ENCODE results near the gene IQSEC1.
A peak's percentile ranks its signal among the peaks of the same experiment; 100 is the strongest.
"Not testable (repeated sequence)": the region's sequence is repeated elsewhere in the genome, so short reads cannot be mapped to it uniquely, and the experiment has no call there.

Gene IQSEC1

DNA sequence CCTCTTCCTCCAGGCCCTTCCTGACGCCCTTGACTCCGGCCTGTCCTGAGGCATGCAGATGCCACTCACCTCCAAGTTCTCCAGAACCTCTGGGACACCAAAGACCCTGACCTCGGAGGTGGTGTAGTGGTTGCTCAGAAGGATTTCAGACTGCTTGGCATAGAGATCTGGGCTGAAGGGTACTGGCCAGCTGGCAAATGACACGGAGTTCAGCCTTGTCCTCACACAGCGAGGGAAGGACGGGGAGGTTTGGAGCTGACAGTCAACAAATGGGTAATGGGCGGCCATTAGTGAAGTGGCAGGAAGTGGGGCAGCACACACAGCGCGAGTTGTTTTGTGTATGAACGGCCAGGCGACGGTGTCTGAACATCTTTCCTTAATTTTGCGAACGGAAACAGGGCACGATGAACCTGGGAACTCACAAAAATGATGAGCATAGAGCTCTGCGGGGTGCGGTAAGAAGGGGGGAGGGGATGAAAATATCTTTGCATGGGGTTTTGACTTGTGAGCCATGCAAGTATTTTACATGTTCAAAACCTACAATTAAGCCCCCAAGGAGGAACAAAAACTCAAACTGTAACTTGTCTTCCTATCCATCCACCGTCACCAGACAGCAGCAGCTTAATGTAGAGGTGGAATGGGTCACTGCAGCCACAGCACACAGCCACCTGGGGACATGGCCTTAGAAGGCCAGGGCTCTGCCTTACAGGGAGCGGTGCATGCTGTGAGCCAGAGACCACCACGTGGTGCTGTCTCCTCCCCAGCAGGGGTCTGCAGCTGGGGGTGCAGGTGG is 188.2 kb downstream of the IQSEC1 start:
- no peak for DNase-seq (ENCODE audit: low spot score)
- in situ Hi-C loops (cut with MboI; ENCODE audit: low pct_unique_long_range_greater_than_20kb, low sequenced_read_pairs, unreplicated experiment) = no loop called here
- TF ChIP-seq, protein P1, sequence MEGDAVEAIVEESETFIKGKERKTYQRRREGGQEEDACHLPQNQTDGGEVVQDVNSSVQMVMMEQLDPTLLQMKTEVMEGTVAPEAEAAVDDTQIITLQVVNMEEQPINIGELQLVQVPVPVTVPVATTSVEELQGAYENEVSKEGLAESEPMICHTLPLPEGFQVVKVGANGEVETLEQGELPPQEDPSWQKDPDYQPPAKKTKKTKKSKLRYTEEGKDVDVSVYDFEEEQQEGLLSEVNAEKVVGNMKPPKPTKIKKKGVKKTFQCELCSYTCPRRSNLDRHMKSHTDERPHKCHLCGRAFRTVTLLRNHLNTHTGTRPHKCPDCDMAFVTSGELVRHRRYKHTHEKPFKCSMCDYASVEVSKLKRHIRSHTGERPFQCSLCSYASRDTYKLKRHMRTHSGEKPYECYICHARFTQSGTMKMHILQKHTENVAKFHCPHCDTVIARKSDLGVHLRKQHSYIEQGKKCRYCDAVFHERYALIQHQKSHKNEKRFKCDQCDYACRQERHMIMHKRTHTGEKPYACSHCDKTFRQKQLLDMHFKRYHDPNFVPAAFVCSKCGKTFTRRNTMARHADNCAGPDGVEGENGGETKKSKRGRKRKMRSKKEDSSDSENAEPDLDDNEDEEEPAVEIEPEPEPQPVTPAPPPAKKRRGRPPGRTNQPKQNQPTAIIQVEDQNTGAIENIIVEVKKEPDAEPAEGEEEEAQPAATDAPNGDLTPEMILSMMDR (IDR thresholded peaks at IDR 0.05; ENCODE audit: extremely low read depth, insufficient read depth, missing control alignments) = no peak

DNA sequence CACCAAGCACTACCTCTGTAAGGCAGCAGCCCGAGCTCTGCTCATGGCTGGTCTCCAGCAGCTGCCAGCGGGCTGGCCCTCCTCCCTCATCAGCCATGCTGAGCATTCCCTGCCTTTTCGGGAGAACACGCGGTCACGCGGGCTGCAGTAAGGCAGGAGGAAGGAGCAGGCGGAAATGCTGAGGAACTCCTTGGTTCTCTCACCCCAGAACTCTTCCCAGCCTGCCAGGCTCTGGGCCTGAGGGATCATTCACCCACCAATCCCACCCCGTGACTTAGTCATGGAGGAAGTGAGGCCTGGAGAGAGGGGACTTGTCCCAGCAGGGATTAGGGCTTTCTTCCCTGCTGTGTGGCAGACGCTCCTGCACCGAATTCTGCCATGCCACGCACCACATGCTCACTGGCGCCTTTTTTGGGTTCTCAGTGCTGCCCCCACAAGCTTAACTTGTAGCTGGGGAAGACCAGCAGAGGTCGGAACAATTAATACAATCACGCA is 189.0 kb downstream of the IQSEC1 start:
- TF ChIP-seq, protein P1 (IDR thresholded peaks at IDR 0.05; ENCODE audit: extremely low read depth, insufficient read depth, missing control alignments) = no peak
- DNase-seq (ENCODE audit: low spot score) = no peak
- in situ Hi-C loops (cut with MboI; ENCODE audit: low pct_unique_long_range_greater_than_20kb, low sequenced_read_pairs, unreplicated experiment) = no loop called here

DNA sequence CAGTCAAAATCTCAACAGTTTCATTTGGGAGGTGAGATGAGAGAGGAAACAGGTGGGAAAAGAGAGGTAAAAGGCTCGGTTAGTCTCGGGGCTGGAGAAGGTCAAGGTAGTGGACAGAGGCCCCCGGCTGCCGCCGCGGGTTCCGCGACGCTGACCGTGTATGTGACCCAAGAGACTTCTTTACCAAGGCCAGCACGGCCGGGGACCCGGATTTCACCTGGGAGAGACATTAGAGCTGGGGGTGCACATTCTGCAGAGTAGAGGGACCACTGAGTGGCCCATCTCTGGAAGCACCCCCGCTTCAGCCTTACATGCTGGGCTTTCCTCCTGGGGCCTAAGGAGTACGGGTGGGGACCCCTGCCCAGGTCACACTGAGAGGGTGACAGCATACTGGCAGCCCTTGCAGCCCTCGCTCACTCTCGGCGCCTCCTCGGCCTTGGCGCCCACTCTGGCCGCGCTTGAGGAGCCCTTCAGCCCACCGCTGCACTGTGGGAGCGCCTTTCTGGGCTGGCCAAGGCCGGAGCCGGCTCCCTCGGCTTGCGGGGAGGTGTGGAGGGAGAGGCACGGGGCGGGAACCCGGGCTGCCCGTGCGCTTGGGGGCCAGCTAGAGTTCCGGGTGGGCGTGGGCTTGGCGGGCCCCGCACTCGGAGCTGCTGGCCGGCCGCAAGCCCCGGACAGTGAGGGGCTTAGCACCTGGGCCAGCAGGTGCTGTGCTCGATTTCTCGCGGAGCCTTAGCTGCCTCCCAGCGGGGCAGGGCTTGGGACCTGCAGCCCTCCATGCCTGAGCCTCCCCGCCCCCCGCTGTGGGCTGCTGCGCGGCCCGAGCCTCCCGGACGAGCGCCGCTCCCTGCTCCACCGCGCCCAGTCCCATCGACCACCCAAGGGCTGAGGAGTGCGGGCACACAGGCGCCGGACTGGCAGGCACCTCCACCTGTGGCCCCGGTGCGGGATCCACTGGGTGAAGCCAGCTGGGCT is 190.6 kb downstream of the IQSEC1 start:
- in situ Hi-C loops (cut with MboI; ENCODE audit: low pct_unique_long_range_greater_than_20kb, low sequenced_read_pairs, unreplicated experiment) = no loop called here
- TF ChIP-seq, protein P1 (IDR thresholded peaks at IDR 0.05; ENCODE audit: extremely low read depth, insufficient read depth, missing control alignments) = no peak
- no peak for DNase-seq (ENCODE audit: low spot score)

DNA sequence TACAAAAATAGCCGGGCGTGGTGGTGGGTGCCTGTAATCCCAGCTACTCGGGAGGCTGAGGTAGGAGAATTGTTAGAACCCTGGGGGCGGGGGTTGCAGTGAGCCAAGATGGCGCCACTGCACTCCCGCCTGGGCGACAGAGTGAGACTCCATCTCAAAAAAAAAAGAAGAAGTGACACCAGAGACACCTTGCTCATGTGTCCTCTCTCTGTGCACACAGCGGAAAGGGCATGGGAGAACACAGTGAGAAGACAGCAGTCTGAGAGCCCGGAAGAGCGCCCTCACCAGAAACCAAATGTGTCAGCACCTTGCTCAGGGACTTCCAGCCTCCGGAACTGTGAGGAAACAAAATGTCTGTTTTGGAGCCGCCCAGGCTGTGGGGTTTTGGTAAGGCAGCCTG is 191.4 kb downstream of the IQSEC1 start:
- DNase-seq (ENCODE audit: low spot score); in situ Hi-C loops (cut with MboI; ENCODE audit: low pct_unique_long_range_greater_than_20kb, low sequenced_read_pairs, unreplicated experiment): not testable (repeated sequence)
- TF ChIP-seq, protein P1 (IDR thresholded peaks at IDR 0.05; ENCODE audit: extremely low read depth, insufficient read depth, missing control alignments) = peak; percentile 32

DNA sequence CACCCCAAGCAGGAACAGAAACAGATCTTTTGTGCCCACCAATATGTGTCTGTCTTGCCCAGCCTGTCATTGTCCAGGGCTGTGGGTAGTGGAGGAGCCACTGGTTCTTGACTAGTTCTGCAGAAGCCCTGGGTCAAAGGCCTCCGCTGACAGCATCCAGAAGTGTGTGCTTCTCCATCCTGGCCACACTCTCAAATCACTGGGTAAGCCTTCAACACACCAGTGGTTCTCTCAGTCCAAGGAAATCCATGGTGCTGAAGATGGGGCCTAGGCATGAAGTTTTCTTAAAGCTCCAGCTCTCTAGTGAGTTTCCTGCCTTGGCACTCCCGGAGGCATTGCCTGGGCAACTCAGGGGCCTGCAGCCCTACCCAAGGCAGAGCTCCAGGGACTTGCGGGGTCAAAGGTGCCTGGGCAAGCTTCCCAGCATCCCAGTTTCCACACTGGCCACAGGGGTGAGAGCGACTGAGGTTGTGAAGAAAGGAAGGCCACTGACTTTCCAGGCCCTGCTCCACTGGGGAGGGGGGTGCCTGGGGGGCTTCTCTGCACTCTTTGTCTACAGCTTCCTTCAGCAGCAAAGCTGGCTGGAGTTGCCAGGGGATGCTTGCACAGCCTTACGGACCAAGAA is 193.9 kb downstream of the IQSEC1 start:
- TF ChIP-seq, protein P1 (IDR thresholded peaks at IDR 0.05; ENCODE audit: extremely low read depth, insufficient read depth, missing control alignments) = no peak
- in situ Hi-C loops (cut with MboI; ENCODE audit: low pct_unique_long_range_greater_than_20kb, low sequenced_read_pairs, unreplicated experiment) = no loop called here

DNA sequence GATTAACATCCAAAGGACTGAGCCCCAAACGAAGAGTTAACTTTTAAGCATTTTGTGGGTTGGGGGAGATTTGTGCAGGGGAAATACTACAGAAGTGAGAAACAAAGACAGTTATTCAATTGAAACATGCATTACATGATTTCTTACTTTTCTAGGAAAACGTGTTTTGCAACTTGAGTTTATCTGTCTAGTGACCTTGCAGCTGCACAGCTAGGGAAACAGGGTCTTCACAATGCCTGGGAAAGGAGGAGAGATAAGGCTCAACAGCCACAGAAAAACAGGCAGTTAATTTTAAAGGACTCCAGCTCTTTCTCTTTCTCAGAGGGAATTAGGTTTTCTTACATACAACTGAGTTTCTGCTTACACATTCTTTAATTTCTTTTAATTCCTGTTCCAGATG is 194.5 kb downstream of the IQSEC1 start:
- in situ Hi-C loops (cut with MboI; ENCODE audit: low pct_unique_long_range_greater_than_20kb, low sequenced_read_pairs, unreplicated experiment); DNase-seq (ENCODE audit: low spot score): not testable (repeated sequence)

More for the DNA sequence above, 193.9 kb downstream of the IQSEC1 start:
- no peak for DNase-seq (ENCODE audit: low spot score)
